ENCODE data around the gene FBXW8.

- TF ChIP-seq EZH2 (IDR thresholded peaks at IDR 0.05; ENCODE audit: low read length) (no peak), CTCF (optimal IDR thresholded peaks at IDR 0.05 in 1 of 3, IDR thresholded peaks at IDR 0.05 in 1 of 3, conservative IDR thresholded peaks at IDR 0.05 in 1 of 3; ENCODE audit: extremely low read depth in 1 of 3, insufficient read depth in 2 of 3, low read length in 3 of 3) (no peak)
Measured at GRCh38 chr12:117045160-117046010, 134.6 kb downstream of the FBXW8 start.

Data from keratinocyte (primary cell).